Esophagus squamous epithelium (tissue), 4 donors: ENCODE measurements around the gene CDH13.

ENCODE experiments used
- POLR2A ChIP-seq, 4 donors: fragments of 450-650 bp; IDR thresholded peaks; one replicate each; pipeline ENCODE4 v1.6.1; 2017; ENCODE audit warnings: antibody characterized with exemption in 4 of 4, mild to moderate bottlenecking in 4 of 4, moderate library complexity in 3 of 4
- TF ChIP-seq, protein P1 (sequence below), 6 experiments: fragments of 450-650 bp in 4 of 6; fragments of 200-600 bp in 2 of 6; sonication (generic) in 2 of 6; IDR thresholded peaks; one replicate each; pipeline ENCODE4 v1.5.1; 2016 to 2019; ENCODE audit warnings: antibody characterized with exemption in 6 of 6, mild to moderate bottlenecking in 4 of 6, moderate library complexity in 4 of 6

GRCh38 chr16:83136924-83137323 lies 510.2 kb downstream of the CDH13 start:
- TF ChIP-seq, protein P1, sequence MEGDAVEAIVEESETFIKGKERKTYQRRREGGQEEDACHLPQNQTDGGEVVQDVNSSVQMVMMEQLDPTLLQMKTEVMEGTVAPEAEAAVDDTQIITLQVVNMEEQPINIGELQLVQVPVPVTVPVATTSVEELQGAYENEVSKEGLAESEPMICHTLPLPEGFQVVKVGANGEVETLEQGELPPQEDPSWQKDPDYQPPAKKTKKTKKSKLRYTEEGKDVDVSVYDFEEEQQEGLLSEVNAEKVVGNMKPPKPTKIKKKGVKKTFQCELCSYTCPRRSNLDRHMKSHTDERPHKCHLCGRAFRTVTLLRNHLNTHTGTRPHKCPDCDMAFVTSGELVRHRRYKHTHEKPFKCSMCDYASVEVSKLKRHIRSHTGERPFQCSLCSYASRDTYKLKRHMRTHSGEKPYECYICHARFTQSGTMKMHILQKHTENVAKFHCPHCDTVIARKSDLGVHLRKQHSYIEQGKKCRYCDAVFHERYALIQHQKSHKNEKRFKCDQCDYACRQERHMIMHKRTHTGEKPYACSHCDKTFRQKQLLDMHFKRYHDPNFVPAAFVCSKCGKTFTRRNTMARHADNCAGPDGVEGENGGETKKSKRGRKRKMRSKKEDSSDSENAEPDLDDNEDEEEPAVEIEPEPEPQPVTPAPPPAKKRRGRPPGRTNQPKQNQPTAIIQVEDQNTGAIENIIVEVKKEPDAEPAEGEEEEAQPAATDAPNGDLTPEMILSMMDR (IDR thresholded peaks at IDR 0.05), result no peak
- no peak for TF ChIP-seq POLR2A (IDR thresholded peaks at IDR 0.05)
